ENCODE data around the gene SLC7A6. TPM values are rescaled to one million over a fixed set of nuclear protein-coding genes. Genes with fewer than 3 reads are reported as not detected.

The SLC7A6 gene
- total and polyA plus RNA-seq, 2 of the 13 experiments (the other 11 are each of a cell fraction or from before 2014, with no cell fraction given): 35.8 to 70.8 TPM

DNA sequence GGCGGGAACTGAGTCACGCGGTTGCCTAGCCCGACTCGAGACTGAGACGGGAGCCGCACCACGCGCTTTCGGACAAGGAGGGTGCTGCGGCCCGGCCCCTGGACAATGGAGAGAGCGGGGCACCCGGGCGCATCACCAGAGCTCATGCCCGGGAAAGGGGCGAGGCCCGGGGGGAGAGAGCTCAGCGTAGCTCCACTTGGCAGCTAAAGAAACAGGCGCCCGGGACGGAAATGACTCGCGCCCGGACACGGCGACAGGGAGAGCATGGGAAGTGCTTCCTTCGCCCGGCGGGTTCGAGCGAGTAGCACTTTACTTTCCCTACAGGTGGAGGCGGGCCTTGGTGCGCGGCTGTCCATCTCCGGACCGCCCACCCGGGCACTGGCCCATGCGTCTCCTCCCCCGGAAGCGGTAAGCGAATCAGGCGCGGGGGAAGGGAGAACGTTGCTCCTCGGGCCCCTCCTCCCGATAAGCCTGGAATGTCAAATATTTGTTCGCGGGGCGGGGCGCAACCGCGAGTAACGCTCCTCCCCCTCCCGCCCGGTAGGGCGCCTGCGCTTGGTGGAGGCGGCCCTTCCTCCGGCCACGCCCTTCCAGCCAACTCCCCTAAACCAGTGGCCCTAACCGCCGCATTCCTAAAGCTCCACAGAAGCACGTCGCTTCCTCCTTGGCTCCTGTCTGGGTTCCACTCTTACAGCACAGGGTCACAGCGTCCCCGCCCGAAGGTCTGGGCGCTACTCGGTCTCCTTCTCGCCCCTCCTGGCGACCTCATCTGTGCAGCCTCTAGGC lies 26.9 kb upstream of the SLC7A6 start (continued):
- TF ChIP-seq MYNN (CRISPR knock-in tag; IDR thresholded peaks at IDR 0.05; ENCODE audit: low read depth) (peak; percentile 42; the same call in 1 of the 2 replicates), SKI (IDR thresholded peaks at IDR 0.05; ENCODE audit: partially characterized antibody) (peak; percentile 43), ZNF816 (CRISPR knock-in tag; IDR thresholded peaks at IDR 0.05; ENCODE audit: borderline replicate concordance) (peak; percentile 84; the same call in 1 of the 2 replicates), ZBTB42 (CRISPR knock-in tag; IDR thresholded peaks at IDR 0.05) (peak; percentile 53; the same call in 1 of the 2 replicates), REL (CRISPR knock-in tag; conservative IDR thresholded peaks at IDR 0.05) (peak; percentile 41; the same call in 1 of the 2 replicates), U2AF2 (IDR thresholded peaks at IDR 0.05; ENCODE audit: low read depth, low read length) (0 out of 2 replicates have a peak, but pooled peaks have one; percentile 4), XRCC5 (optimal IDR thresholded peaks at IDR 0.05; ENCODE audit: low read length) (peak; percentile 73), GTF2F1 (IDR thresholded peaks at IDR 0.05; ENCODE audit: low read length) (no peak), FIP1L1 (IDR thresholded peaks at IDR 0.05; ENCODE audit: borderline replicate concordance, insufficient read depth, low read depth, low read length) (no peak; the same call in 1 of the 2 replicates), CENPX (CRISPR knock-in tag; IDR thresholded peaks at IDR 0.05) (no peak), CREM (IDR thresholded peaks at IDR 0.05) (peak; percentile 69), CREM (CRISPR knock-in tag; IDR thresholded peaks at IDR 0.05) (no peak), KLF12 (CRISPR knock-in tag; IDR thresholded peaks at IDR 0.05; ENCODE audit: borderline replicate concordance) (peak; percentile 91; the same call in 1 of the 2 replicates), IKZF4 (CRISPR knock-in tag; IDR thresholded peaks at IDR 0.05; ENCODE audit: borderline replicate concordance, low read depth, not compliant biosample characterization) (no peak), ZNF7 (CRISPR knock-in tag; IDR thresholded peaks at IDR 0.05) (no peak)
- TF ChIP-seq, protein P1, sequence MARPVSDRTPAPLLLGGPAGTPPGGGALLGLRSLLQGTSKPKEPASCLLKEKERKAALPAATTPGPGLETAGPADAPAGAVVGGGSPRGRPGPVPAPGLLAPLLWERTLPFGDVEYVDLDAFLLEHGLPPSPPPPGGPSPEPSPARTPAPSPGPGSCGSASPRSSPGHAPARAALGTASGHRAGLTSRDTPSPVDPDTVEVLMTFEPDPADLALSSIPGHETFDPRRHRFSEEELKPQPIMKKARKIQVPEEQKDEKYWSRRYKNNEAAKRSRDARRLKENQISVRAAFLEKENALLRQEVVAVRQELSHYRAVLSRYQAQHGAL (CRISPR knock-in tag; IDR thresholded peaks at IDR 0.05; ENCODE audit: not compliant biosample characterization): peak; percentile 52
- TF ChIP-seq, protein P2, sequence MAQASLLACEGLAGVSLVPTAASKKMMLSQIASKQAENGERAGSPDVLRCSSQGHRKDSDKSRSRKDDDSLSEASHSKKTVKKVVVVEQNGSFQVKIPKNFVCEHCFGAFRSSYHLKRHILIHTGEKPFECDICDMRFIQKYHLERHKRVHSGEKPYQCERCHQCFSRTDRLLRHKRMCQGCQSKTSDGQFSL (CRISPR knock-in tag; IDR thresholded peaks at IDR 0.05): peak; percentile 30; the same call in 1 of the 2 replicates
- TF ChIP-seq, protein P3, sequence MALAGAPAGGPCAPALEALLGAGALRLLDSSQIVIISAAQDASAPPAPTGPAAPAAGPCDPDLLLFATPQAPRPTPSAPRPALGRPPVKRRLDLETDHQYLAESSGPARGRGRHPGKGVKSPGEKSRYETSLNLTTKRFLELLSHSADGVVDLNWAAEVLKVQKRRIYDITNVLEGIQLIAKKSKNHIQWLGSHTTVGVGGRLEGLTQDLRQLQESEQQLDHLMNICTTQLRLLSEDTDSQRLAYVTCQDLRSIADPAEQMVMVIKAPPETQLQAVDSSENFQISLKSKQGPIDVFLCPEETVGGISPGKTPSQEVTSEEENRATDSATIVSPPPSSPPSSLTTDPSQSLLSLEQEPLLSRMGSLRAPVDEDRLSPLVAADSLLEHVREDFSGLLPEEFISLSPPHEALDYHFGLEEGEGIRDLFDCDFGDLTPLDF (CRISPR knock-in tag; IDR thresholded peaks at IDR 0.05): peak; percentile 38; the same call in 1 of the 2 replicates
- TF ChIP-seq, protein P4, sequence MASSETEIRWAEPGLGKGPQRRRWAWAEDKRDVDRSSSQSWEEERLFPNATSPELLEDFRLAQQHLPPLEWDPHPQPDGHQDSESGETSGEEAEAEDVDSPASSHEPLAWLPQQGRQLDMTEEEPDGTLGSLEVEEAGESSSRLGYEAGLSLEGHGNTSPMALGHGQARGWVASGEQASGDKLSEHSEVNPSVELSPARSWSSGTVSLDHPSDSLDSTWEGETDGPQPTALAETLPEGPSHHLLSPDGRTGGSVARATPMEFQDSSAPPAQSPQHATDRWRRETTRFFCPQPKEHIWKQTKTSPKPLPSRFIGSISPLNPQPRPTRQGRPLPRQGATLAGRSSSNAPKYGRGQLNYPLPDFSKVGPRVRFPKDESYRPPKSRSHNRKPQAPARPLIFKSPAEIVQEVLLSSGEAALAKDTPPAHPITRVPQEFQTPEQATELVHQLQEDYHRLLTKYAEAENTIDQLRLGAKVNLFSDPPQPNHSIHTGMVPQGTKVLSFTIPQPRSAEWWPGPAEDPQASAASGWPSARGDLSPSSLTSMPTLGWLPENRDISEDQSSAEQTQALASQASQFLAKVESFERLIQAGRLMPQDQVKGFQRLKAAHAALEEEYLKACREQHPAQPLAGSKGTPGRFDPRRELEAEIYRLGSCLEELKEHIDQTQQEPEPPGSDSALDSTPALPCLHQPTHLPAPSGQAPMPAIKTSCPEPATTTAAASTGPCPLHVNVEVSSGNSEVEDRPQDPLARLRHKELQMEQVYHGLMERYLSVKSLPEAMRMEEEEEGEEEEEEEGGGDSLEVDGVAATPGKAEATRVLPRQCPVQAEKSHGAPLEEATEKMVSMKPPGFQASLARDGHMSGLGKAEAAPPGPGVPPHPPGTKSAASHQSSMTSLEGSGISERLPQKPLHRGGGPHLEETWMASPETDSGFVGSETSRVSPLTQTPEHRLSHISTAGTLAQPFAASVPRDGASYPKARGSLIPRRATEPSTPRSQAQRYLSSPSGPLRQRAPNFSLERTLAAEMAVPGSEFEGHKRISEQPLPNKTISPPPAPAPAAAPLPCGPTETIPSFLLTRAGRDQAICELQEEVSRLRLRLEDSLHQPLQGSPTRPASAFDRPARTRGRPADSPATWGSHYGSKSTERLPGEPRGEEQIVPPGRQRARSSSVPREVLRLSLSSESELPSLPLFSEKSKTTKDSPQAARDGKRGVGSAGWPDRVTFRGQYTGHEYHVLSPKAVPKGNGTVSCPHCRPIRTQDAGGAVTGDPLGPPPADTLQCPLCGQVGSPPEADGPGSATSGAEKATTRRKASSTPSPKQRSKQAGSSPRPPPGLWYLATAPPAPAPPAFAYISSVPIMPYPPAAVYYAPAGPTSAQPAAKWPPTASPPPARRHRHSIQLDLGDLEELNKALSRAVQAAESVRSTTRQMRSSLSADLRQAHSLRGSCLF (CRISPR knock-in tag; IDR thresholded peaks at IDR 0.05; ENCODE audit: borderline replicate concordance): no peak
